K562 (cell line): Measurements from ENCODE around the gene SH3RF1. TPM values are rescaled to one million over a fixed set of nuclear protein-coding genes. Genes with fewer than 3 reads are reported as not detected.

Experiments used
- ATAC-seq: fragments of 200-7000 bp; cut with Tn5 transposase; 3 replicates; pipeline ENCODE4 v1.9.1; 2020; ENCODE audit warnings: moderate library complexity
- BruUV-seq: library from RNA; stranded (reverse); fragments of 400-500 nt; replicated peaks from 2 replicates; lab custom pipeline; 2021; lab: Mats Ljungman, UMichigan
- CTCF ChIA-PET: fragments of 300-600 bp; formaldehyde crosslinking; extraction: SDS; loops from one replicate; lab custom pipeline; 2021; ENCODE audit warnings: low intra/inter-chr PET ratio; lab: Yijun Ruan, JAX
- POLR2A ChIA-PET: fragments of 300-600, 350-650 bp; sonication (Branson Sonifier 250); formaldehyde crosslinking; extraction: SDS; loops from one replicate; lab custom pipeline; 2021; ENCODE audit warnings: antibody characterized with exemption, inconsistent platforms; lab: Yijun Ruan, JAX
- DNase-seq, 4 experiments: peaks; one replicate each; pipeline versions ENCODE4 v3.0.0 to v3.0.0-alpha.2; 2011 to 2018; ENCODE audit warnings: low spot score in 3 of 4, mixed read lengths in 3 of 4; ENCODE audit errors: extremely low read depth in 1 of 4
- FAIRE-seq: peaks from 2 replicates; lab custom pipeline; 2011; peaks lifted over from hg19 to GRCh38; lab: Jason Lieb, UNC
- H2AFZ ChIP-seq: 2 replicates; pipeline ENCODE4 v1.6.0; 2011; ENCODE audit warnings: low read depth, low read length, control low read depth, inconsistent platforms
- H3K27ac ChIP-seq: fragments of 200-600 bp; 3 replicates; pipeline ENCODE4 v1.8.0; 2011; ENCODE audit warnings: low read depth, mild to moderate bottlenecking, control low read depth, inconsistent platforms, low read length, moderate library complexity, mixed read lengths; ENCODE audit errors: extremely low read depth
- H3K27me3 ChIP-seq, 2 experiments: fragments of 300-600 bp in 1 of 2; 2 replicates in 1 of 2; 3 replicates in 1 of 2; pipeline versions ENCODE4 v1.6.0 to v1.8.0; 2011; ENCODE audit warnings: inconsistent platforms in 2 of 2, low read length in 2 of 2, mild to moderate bottlenecking in 1 of 2, mixed read lengths in 1 of 2, moderate library complexity in 1 of 2; ENCODE audit not compliant: control insufficient read depth in 2 of 2, insufficient read depth in 2 of 2
- H3K36me3 ChIP-seq: fragments of 300-600 bp; 3 replicates; pipeline ENCODE4 v1.8.0; 2011; ENCODE audit warnings: mild to moderate bottlenecking, low read length, inconsistent platforms; ENCODE audit not compliant: control insufficient read depth, insufficient read depth
- H3K4me1 ChIP-seq, 2 experiments: fragments of 200-600 bp in 1 of 2; replicated peaks in 1 of 2; 2 replicates in 1 of 2; 3 replicates in 1 of 2; pipeline versions ENCODE4 v1.5.1 to v1.8.0; 2011; ENCODE audit warnings: inconsistent platforms in 2 of 2, low read length in 2 of 2, mild to moderate bottlenecking in 1 of 2, mixed read lengths in 1 of 2, moderate library complexity in 1 of 2; ENCODE audit not compliant: control insufficient read depth in 2 of 2, insufficient read depth in 2 of 2
- H3K4me2 ChIP-seq: 2 replicates; pipeline ENCODE4 v1.6.1; 2011; ENCODE audit warnings: low read length, control low read depth, inconsistent platforms, mixed read lengths; ENCODE audit not compliant: insufficient read depth
- H3K4me3 ChIP-seq: fragments of 200-600 bp; sonication (generic), shearing (Covaris generic); 2 replicates; pipeline ENCODE4 v1.5.1; 2016; ENCODE audit warnings: control low read depth, inconsistent platforms
- H3K79me2 ChIP-seq: fragments of 200-600 bp; 3 replicates; pipeline ENCODE4 v1.8.0; 2011; ENCODE audit warnings: low read length, inconsistent platforms; ENCODE audit not compliant: control insufficient read depth, insufficient read depth
- H3K9ac ChIP-seq, 2 experiments: 2 replicates each; pipeline versions ENCODE4 v1.6.0 to v1.6.1; 2011; ENCODE audit warnings: low read depth in 2 of 2, low read length in 2 of 2, control low read depth in 1 of 2, inconsistent platforms in 1 of 2, mild to moderate bottlenecking in 1 of 2, mixed read lengths in 1 of 2; ENCODE audit not compliant: insufficient read depth in 1 of 2
- H3K9me1 ChIP-seq: one replicate; pipeline ENCODE4 v1.6.0; 2011; ENCODE audit warnings: inconsistent platforms, mild to moderate bottlenecking, low read length, moderate library complexity; ENCODE audit not compliant: control insufficient read depth, insufficient read depth
- H3K9me3 ChIP-seq: replicated peaks from 2 replicates; pipeline ENCODE4 v1.5.1; 2011; ENCODE audit warnings: low read depth, low read length, inconsistent platforms; ENCODE audit not compliant: control insufficient read depth, insufficient read depth
- H4K20me1 ChIP-seq: replicated peaks from 2 replicates; pipeline ENCODE4 v1.6.1; 2011; ENCODE audit warnings: low read length, inconsistent platforms, mixed read lengths; ENCODE audit not compliant: control insufficient read depth, insufficient read depth
- ADNP ChIP-seq: fragments of 200-800 bp; sonication (Bioruptor generic); IDR thresholded peaks from 2 replicates; pipeline ENCODE4 v1.6.1; 2016; ENCODE audit warnings: missing genetic modification characterization, missing compliant biosample characterization
- BHLHE40 ChIP-seq: IDR thresholded peaks from 2 replicates; pipeline ENCODE4 v1.6.1; 2011; ENCODE audit warnings: low read length, improper control_type of control experiment
- BMI1 ChIP-seq: fragments of 150-350 bp; IDR thresholded peaks from 2 replicates; pipeline ENCODE4 v1.6.1; 2014; ENCODE audit warnings: low read length
- CBX3 ChIP-seq, 2 experiments: IDR thresholded peaks; 1 replicate in 1 of 2; 2 replicates in 1 of 2; pipeline ENCODE4 v1.6.1; 2012; ENCODE audit warnings: inconsistent platforms in 2 of 2, low read length in 2 of 2, borderline replicate concordance in 1 of 2, control low read depth in 1 of 2
- GTF2A2 ChIP-seq: IDR thresholded peaks from 2 replicates; pipeline ENCODE4 v1.6.1; 2016; ENCODE audit warnings: mild to moderate bottlenecking, missing genetic modification characterization, missing compliant biosample characterization
- LARP7 ChIP-seq: fragments of 450-650 bp; IDR thresholded peaks from 2 replicates; pipeline ENCODE4 v1.6.1; 2016
- MYC ChIP-seq, 2 experiments: fragments of 250-450 bp in 1 of 2; sonication (Bioruptor Pico) in 1 of 2; IDR thresholded peaks; 2 replicates each; pipeline versions ENCODE4 v1.5.1 to v1.6.1; 2012 to 2021; ENCODE audit warnings: low read depth in 2 of 2, borderline replicate concordance in 1 of 2, improper control_type of control experiment in 1 of 2, low read length in 1 of 2, mild to moderate bottlenecking in 1 of 2, moderate library complexity in 1 of 2
- NFXL1 ChIP-seq: fragments of 450-650 bp; formaldehyde crosslinking; IDR thresholded peaks from 2 replicates; pipeline ENCODE4 v1.4.0; 2021; ENCODE audit warnings: mild to moderate bottlenecking
- RAD51 ChIP-seq: fragments of 450-650 bp; IDR thresholded peaks from 2 replicates; pipeline ENCODE4 v1.7.1; 2016; ENCODE audit warnings: low read depth, mild to moderate bottlenecking, borderline replicate concordance
- SPI1 ChIP-seq: IDR thresholded peaks from 2 replicates; pipeline ENCODE4 v1.6.1; 2011; ENCODE audit warnings: low read depth, low read length, control low read depth, borderline replicate concordance
- SRF ChIP-seq, 2 experiments: fragments of 250-450, 450-650 bp in 1 of 2; sonication (Bioruptor Pico) in 1 of 2; sonication (generic) in 1 of 2; formaldehyde crosslinking; IDR thresholded peaks; 2 replicates each; pipeline versions ENCODE4 v1.5.0 to v1.5.1; 2020 to 2022; ENCODE audit warnings: mild to moderate bottlenecking in 1 of 2, missing genetic modification reagents in 1 of 2
- TBL1XR1 ChIP-seq, 2 experiments: IDR thresholded peaks; 2 replicates each; pipeline ENCODE4 v1.6.1; 2012; ENCODE audit warnings: improper control_type of control experiment in 2 of 2, low read length in 2 of 2, mild to moderate bottlenecking in 1 of 2
- ZC3H11A ChIP-seq: IDR thresholded peaks from 2 replicates; pipeline ENCODE4 v1.6.1; 2012; ENCODE audit warnings: low read depth, low read length, improper control_type of control experiment
- WGBS: fragments of 100-300 bp; shearing (Covaris generic); methylation state at CpG from one replicate; pipeline ENCODE4 v1.1.6; 2016; ENCODE audit warnings: low coverage, mixed read lengths; ENCODE audit not compliant: insufficient coverage; ENCODE audit errors: missing lambda C conversion rate; 5-methylcytosine and 5-hydroxymethylcytosine counted together
- in situ Hi-C: fragments of 300-500 bp; cut with MboI; formaldehyde crosslinking; loops from 4 replicates; pipeline ENCODE4 v1.15.0; 2018; ENCODE audit warnings: inconsistent platforms, mixed read lengths
- intact Hi-C: fragments of 100-400 bp; cut with micrococcal nuclease; formaldehyde crosslinking; loops from 2 replicates; pipeline ENCODE4 v1.14.2; 2022
- polyA plus RNA-seq, 8 experiments: library from polyadenylated mRNA; depleted of rRNA in 4 of 8; stranded (reverse) in 5 of 8; unstranded in 3 of 8; fragments of >200 nt; fragmentation: Nextera tagmentation in 2 of 8; fragmentation: Illumina TruSeq in 1 of 8; extraction: Ambion mirVana in 2 of 8; extraction: Trizol in 1 of 8; gene quantifications; 2 replicates each; pipeline versions ENCODE4 v1.2.1 to v1.2.3, GENCODE V29; 2011 to 2014; ENCODE audit warnings: inconsistent platforms in 1 of 8, missing spikeins in 1 of 8
- total RNA-seq, 7 experiments: library from RNA; depleted of rRNA in 6 of 7; stranded (reverse); fragments of >200 nt in 6 of 7; fragmentation: Illumina TruSeq in 2 of 7; extraction: Trizol in 2 of 7; gene quantifications; 2 replicates each; pipeline versions ENCODE4 v1.2.1 to v1.2.3, GENCODE V29; 2011 to 2021; ENCODE audit warnings: low replicate concordance in 1 of 7

Gene SH3RF1
- total and polyA plus RNA-seq, 9 of the 15 experiments (the other 6 are each of a cell fraction or from before 2014, with no cell fraction given): 0.04 to 0.16 (median 0.11) TPM; not detected in 6

GRCh38 chr4:169127314-169127713, 143.4 kb downstream of the SH3RF1 start:
- no peak for DNase-seq
- no peak overlapping the region for H3K9ac ChIP-seq
- H3K9me3 ChIP-seq: no peaks in the 10 kb centered on the region
- H2AFZ ChIP-seq: no peak overlapping the region
- ChIA-PET POLR2A (no interaction called here), CTCF (no interaction called here)
- no TSS peak for BruUV-seq
- ATAC-seq: no peak
- no peak for FAIRE-seq
- H3K36me3 ChIP-seq: no peaks in the 10 kb centered on the region
- WGBS: 0% methylated on average over 1 of the region's 1 CpG
- in situ Hi-C loops (no loop called here), intact Hi-C loops (no loop called here)
- no peak overlapping the region for H3K4me3 ChIP-seq
- no peaks in the 10 kb centered on the region for H4K20me1 ChIP-seq
- peaks cover 0 to 3% of the 10 kb centered on the region in 2 experiments; a peak in 3 of 5 replicates for H3K27me3 ChIP-seq
- no peak overlapping the region for H3K27ac ChIP-seq
- no peaks in the 10 kb centered on the region for H3K4me1 ChIP-seq
- no peaks in the 10 kb centered on the region for H3K9me1 ChIP-seq
- TF ChIP-seq SRF (CRISPR knock-in tag; IDR thresholded peaks at IDR 0.05) (no peak), CBX3 (IDR thresholded peaks at IDR 0.05; ENCODE audit: borderline replicate concordance in 1 of 2, low read length in 2 of 2) (no peak), MYC (IDR thresholded peaks at IDR 0.05; ENCODE audit: low read depth, low read length) (no peak), MYC (CRISPR knock-in tag; IDR thresholded peaks at IDR 0.05; ENCODE audit: borderline replicate concordance, low read depth) (no peak)
- H3K4me2 ChIP-seq: no peak overlapping the region
- no peaks in the 10 kb centered on the region for H3K79me2 ChIP-seq

GRCh38 chr4:169124661-169125060, 146.1 kb downstream of the SH3RF1 start:
- Histone ChIP-seq H3K4me2 (no peak overlapping the region), H3K4me1 (no peaks in the 10 kb centered on the region), H3K9me1 (no peaks in the 10 kb centered on the region), H3K4me3 (no peak overlapping the region), H3K27me3 (peaks cover 3 to 13% of the 10 kb centered on the region in 2 experiments; a peak in 4 of 5 replicates), H3K36me3 (no peaks in the 10 kb centered on the region), H3K27ac (no peak overlapping the region), H4K20me1 (no peaks in the 10 kb centered on the region), H2AFZ (no peak overlapping the region), H3K79me2 (no peaks in the 10 kb centered on the region), H3K9ac (no peak overlapping the region), H3K9me3 (no peaks in the 10 kb centered on the region)
- in situ Hi-C loops: no loop called here
- FAIRE-seq (no peak), ATAC-seq (no peak), DNase-seq (no peak)
- no peak for TF ChIP-seq NFXL1 (CRISPR knock-in tag)
- TF ChIP-seq TBL1XR1 (IDR thresholded peaks at IDR 0.05; ENCODE audit: low read length in 2 of 2): no peak
- TF ChIP-seq ZC3H11A: no peak
- no peak for TF ChIP-seq SPI1
- TF ChIP-seq LARP7: no peak
- no peak for TF ChIP-seq BMI1
- no peak for TF ChIP-seq RAD51
- TF ChIP-seq ADNP: no peak
- no peak for TF ChIP-seq GTF2A2
- no peak for TF ChIP-seq BHLHE40
- ChIA-PET CTCF (no interaction called here), POLR2A (no interaction called here)
- intact Hi-C loops: no loop called here
- WGBS: 0% methylated on average over 2 of the region's 2 CpGs
- no TSS peak for BruUV-seq
